ENCODE measurements around the gene LCN15. TPM values are rescaled to one million over a fixed set of nuclear protein-coding genes. Genes with fewer than 3 reads are reported as not detected.

LCN15 gene
- total and polyA plus RNA-seq, 2 of the 4 experiments (the other 2 are of a cell fraction) = not detected

GRCh38 chr9:136806631-136807201 is 42.4 kb upstream of the LCN15 start:
- Histone ChIP-seq H3K4me3 (ENCODE audit: insufficient read depth, low read depth, low read length) (peak overlapping the region; percentile 75), H4K91ac (ENCODE audit: insufficient read depth, low read depth, low read length) (0 out of 2 replicates have a peak overlapping the region, but pooled peaks have one; percentile 70), H3K9me1 (ENCODE audit: insufficient read depth, low read length) (no peaks in the 10 kb centered on the region), H2BK120ac (ENCODE audit: low read depth, low read length) (no peak overlapping the region), H3K79me1 (ENCODE audit: low read depth in 1 of 2, low read length in 2 of 2) (peaks cover 25 to 38% of the 10 kb centered on the region in 2 experiments), H3K27me3 (ENCODE audit: control insufficient read depth, insufficient read depth, low read length) (peaks cover 5% of the 10 kb centered on the region), H2BK20ac (ENCODE audit: low read depth, low read length) (no peak overlapping the region), H2AFZ (replicated peaks; ENCODE audit: low read length, poor library complexity) (peak overlapping the region; percentile 99), H4K20me1 (ENCODE audit: insufficient read depth, low read length) (peaks cover 11% of the 10 kb centered on the region; the same call in 1 of the 2 replicates), H2BK5ac (ENCODE audit: low read depth, low read length, poor library complexity, severe bottlenecking) (no peak overlapping the region), H3K4ac (ENCODE audit: low read depth, low read length) (peak overlapping the region; percentile 89; the same call in 1 of the 2 replicates), H2BK15ac (ENCODE audit: low read depth, low read length) (no peak overlapping the region), H3K4me2 (ENCODE audit: low read depth, low read length) (peak overlapping the region; percentile 75), H3K23ac (ENCODE audit: low read depth, low read length) (peak overlapping the region; percentile 24; the same call in 1 of the 2 replicates), H2AK5ac (ENCODE audit: low read depth, low read length) (peak overlapping the region; percentile 56), H2AK9ac (replicated peaks; ENCODE audit: low read depth, low read length, poor library complexity) (peak overlapping the region; percentile 97), H3K36me3 (ENCODE audit: control insufficient read depth, insufficient read depth, low read length) (peaks cover 3% of the 10 kb centered on the region), H3K9ac (ENCODE audit: low read depth, low read length) (peak overlapping the region; percentile 67), H4K8ac (ENCODE audit: low read depth in 2 of 2, low read length in 2 of 2) (peak overlapping the region; percentile 22 to 94; a peak in 3 of 4 replicates), H4K5ac (ENCODE audit: low read depth, low read length) (no peak overlapping the region), H3K18ac (ENCODE audit: low read depth, low read length) (no peak overlapping the region), H3K9me3 (ENCODE audit: control insufficient read depth, insufficient read depth, low read length) (no peaks in the 10 kb centered on the region), H3K56ac (ENCODE audit: extremely low read depth, insufficient read depth, low read length) (no peak overlapping the region; the same call in 1 of the 2 replicates), H3K27ac (ENCODE audit: insufficient read depth, low read length) (peak overlapping the region; percentile 68; the same call in 1 of the 2 replicates), H3K14ac (replicated peaks; ENCODE audit: low read depth, low read length) (peak overlapping the region; percentile 94; the same call in 1 of the 2 replicates), H3K4me1 (ENCODE audit: control insufficient read depth, insufficient read depth, low read length) (peaks cover 13% of the 10 kb centered on the region)
- intact Hi-C loops (cut with micrococcal nuclease) = no loop called here
- WGBS, 2 experiments (ENCODE audit: extremely low coverage in 2 of 2, insufficient read length in 1 of 2) = 63% methylated on average over 17 of the region's 25 CpGs; no CpG with 5 or more reads in 1 of the 2 experiments
- no TSS peak for BruUV-seq (replicated peaks)
- TF ChIP-seq RCOR1 (IDR thresholded peaks at IDR 0.05; ENCODE audit: insufficient replicate concordance, low read length) (no peak), CHD1 (IDR thresholded peaks at IDR 0.05; ENCODE audit: low read depth, low read length) (no peak)
- POLR2A ChIA-PET (ENCODE audit: unreplicated experiment) = no interaction called here
- no peak for DNase-seq
- ATAC-seq (ENCODE audit: low read depth) = no peak
- dilution Hi-C loops (cut with HindIII; ENCODE audit: low sequenced_read_pairs, unreplicated experiment) = no loop called here
- CTCF ChIA-PET = interaction anchor here (0.6 kb wide), 1 partner anchor 36 kb away, joined by 3 read pairs; the partner anchor contains the start of gene AJM1
- in situ Hi-C loops (cut with MboI; ENCODE audit: low sequenced_read_pairs) = no loop called here

Measured in IMR-90 (cell line).